ENCODE results near the gene TRIM5. TPM values are rescaled to one million over a fixed set of nuclear protein-coding genes. Genes with fewer than 3 reads are reported as not detected.

TRIM5 gene
- total and polyA plus RNA-seq, 2 donors (not counting 3 experiments of a cell fraction or from before 2014, with no cell fraction given): 54.5 to 57.3 TPM

GRCh38 chr11:5686426-5686825 is 1.6 kb upstream of the TRIM5 start:
- dilution Hi-C loops (cut with MboI; ENCODE audit: extremely low pct_ligation_motif_present, low sequenced_read_pairs): no loop called here
- H3K79me2 ChIP-seq (ENCODE audit: control insufficient read depth, insufficient read depth, low read length): peaks cover 32% of the 10 kb centered on the region
- intact Hi-C loops (cut with micrococcal nuclease): loop anchor here (5.0 kb wide), 1 partner anchor 636 kb away; the partner anchor contains the start of gene CAVIN3
- ChIA-PET POLR2A (no interaction called here), CTCF (no interaction called here)
- H3K4me2 ChIP-seq (ENCODE audit: insufficient read depth, low read length): no peak overlapping the region
- TF ChIP-seq POLR2A (IDR thresholded peaks at IDR 0.05; ENCODE audit: low read depth, low read length) (no peak), POLR2AphosphoS5 (IDR thresholded peaks at IDR 0.05; ENCODE audit: insufficient read depth, low read depth, low read length) (no peak), JUN (IDR thresholded peaks at IDR 0.05; ENCODE audit: borderline replicate concordance, insufficient read depth, insufficient read length, low read depth) (no peak), MYC (IDR thresholded peaks at IDR 0.05; ENCODE audit: low read depth, low read length) (no peak), GATA2 (IDR thresholded peaks at IDR 0.05; ENCODE audit: insufficient read depth, insufficient read length, low read depth, low read length) (no peak), CTCF (IDR thresholded peaks at IDR 0.05; ENCODE audit: extremely low read depth in 1 of 2, insufficient read depth in 1 of 2, low read depth in 1 of 2, low read length in 2 of 2) (no peak), EZH2 (IDR thresholded peaks at IDR 0.05; ENCODE audit: borderline replicate concordance, low read depth, low read length, severe bottlenecking) (no peak), FOS (IDR thresholded peaks at IDR 0.05; ENCODE audit: borderline replicate concordance, insufficient read depth, low read length) (no peak)
- TF ChIP-seq, protein P1, sequence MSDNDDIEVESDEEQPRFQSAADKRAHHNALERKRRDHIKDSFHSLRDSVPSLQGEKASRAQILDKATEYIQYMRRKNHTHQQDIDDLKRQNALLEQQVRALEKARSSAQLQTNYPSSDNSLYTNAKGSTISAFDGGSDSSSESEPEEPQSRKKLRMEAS (IDR thresholded peaks at IDR 0.05; ENCODE audit: insufficient read depth, insufficient read length): no peak
- DNase-seq (ENCODE audit: low read depth, low spot score): no peak
- H3K4me3 ChIP-seq (replicated peaks in 1 of 3; ENCODE audit: insufficient read depth in 1 of 3, low read depth in 1 of 3, low read length in 3 of 3): no peak overlapping the region
- no peak overlapping the region for H3K27ac ChIP-seq (ENCODE audit: insufficient read depth, low read depth, low read length)
- H3K9me3 ChIP-seq (replicated peaks; ENCODE audit: control insufficient read depth, insufficient read depth, low read length): no peaks in the 10 kb centered on the region
- H4K20me1 ChIP-seq (replicated peaks; ENCODE audit: control insufficient read depth, extremely low read depth, insufficient read depth, low read length): no peaks in the 10 kb centered on the region
- H2AFZ ChIP-seq (ENCODE audit: low read depth, low read length): no peak overlapping the region
- no peaks in the 10 kb centered on the region for H3K27me3 ChIP-seq (ENCODE audit: control insufficient read depth in 2 of 2, insufficient read depth in 2 of 2, low read length in 2 of 2)
- no peak overlapping the region for H3K9ac ChIP-seq (replicated peaks; ENCODE audit: extremely low read depth, insufficient read depth, low read length)
- no peaks in the 10 kb centered on the region for H3K36me3 ChIP-seq (ENCODE audit: control insufficient read depth in 2 of 2, extremely low read depth in 1 of 2, insufficient read depth in 2 of 2, low read length in 2 of 2)
- no peaks in the 10 kb centered on the region for H3K9me1 ChIP-seq (replicated peaks; ENCODE audit: control insufficient read depth, extremely low read depth, insufficient read depth, low read length)
- BruUV-seq (replicated peaks): no TSS peak
- H3K4me1 ChIP-seq (ENCODE audit: control insufficient read depth, extremely low read depth, insufficient read depth, low read length): peaks cover 29% of the 10 kb centered on the region
- no peak for FAIRE-seq
